SIG-M5 (cell line): ENCODE data around the gene SYNE3.

Experiments used
- DNase-seq: peaks from one replicate; lab custom pipeline; 2025; lab: John Stamatoyannopoulos, UW

SYNE3 gene

GRCh38 chr14:95474941-95475340 lies 41.5 kb downstream of the SYNE3 start:
- DNase-seq, result no peak

- no peak for DNase-seq
Observed at GRCh38 chr14:95474486-95474885, 42.0 kb downstream of the SYNE3 start.

- no peak for DNase-seq
Observed at GRCh38 chr14:95472819-95473251, 43.6 kb downstream of the SYNE3 start.

GRCh38 chr14:95471476-95471875 lies 45.0 kb downstream of the SYNE3 start:
- no peak for DNase-seq

- no peak for DNase-seq
Observed at GRCh38 chr14:95471016-95471415, 45.4 kb downstream of the SYNE3 start.

GRCh38 chr14:95469134-95469481 lies 47.3 kb downstream of the SYNE3 start:
- DNase-seq, result no peak

DNA sequence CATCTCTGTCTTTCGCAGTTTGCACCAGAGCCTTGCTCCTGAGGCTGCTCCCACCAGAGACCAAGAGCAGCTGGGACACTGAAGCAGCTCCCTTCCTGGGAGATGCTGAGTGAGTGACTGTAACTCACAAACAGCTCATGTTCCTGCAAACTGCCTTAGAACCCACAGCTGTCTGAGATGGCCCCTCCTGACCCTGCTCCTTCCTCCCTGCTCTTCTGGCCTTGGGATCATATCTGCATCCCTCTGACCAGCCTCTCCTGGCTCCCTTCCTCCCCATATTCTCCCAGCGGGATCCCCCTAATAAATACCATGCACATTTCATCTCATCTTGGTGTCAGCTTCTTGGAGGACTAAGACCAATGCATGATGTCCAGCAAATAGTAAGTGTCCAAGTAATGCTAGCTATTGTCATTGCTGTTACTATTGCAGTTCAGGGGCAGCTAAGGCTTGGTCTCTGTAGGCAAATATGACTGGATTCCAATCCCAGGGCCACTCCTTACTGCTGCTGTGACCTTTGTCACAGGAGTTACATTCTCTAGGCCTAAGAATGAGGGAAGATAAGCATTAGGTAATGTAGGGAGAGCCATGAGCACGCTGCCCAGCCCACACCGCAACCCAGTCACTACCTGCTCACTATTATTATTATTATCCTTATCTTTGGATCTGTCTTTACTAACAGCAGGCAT lies 47.9 kb downstream of the SYNE3 start:
- no peak for DNase-seq

DNA sequence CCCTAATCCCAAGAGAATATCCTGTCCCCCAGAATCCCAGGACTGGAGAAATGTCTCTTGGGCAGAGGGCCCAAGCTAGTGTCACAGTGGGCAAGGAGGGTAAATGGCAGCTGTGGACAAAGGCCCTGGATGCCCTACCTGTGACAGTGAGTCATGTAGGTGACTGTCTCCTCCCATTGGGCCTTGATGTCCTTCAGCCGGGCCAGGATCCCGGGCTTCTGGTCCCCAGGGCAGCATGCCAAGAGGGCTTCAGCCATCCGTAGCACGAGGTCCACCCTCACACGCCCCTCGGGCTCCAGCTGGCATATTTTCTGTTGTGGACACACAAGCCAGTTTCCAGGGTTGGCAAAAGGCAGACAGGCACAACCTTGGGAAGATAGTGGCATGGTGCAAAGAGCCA lies 48.8 kb downstream of the SYNE3 start:
- no peak for DNase-seq

GRCh38 chr14:95467232-95467631 lies 49.2 kb downstream of the SYNE3 start:
- DNase-seq, result no peak
